ENCODE results near the gene ZNF653. TPM values are rescaled to one million over a fixed set of nuclear protein-coding genes. Genes with fewer than 3 reads are reported as not detected.
A peak's percentile ranks its signal among the peaks of the same experiment; 100 is the strongest.
"Not testable (repeated sequence)": the region's sequence is repeated elsewhere in the genome, so short reads cannot be mapped to it uniquely, and the experiment has no call there.

Gene ZNF653
- total RNA-seq, 1 donor from 2014 or later, result 16.5 TPM

DNA sequence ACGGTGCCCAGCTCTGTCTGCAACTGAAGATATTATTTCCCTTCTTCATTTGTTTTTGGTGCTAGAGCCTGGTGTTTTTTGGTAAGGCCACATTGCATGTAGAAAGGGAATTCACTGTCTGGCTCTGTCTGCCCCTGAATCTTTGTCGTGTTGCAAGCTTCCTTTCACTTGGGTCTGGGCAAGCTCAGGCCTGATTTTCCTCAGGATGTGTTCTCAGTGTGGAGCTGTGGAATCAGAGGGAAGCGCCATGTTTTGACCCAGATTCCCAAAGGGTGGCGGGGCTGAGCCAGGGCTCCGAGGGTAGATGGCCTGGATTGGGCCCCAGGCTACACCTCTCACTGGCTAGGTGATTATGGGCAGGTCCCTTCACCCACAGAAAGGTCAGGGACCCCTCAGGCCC is 61.6 kb downstream of the ZNF653 start:
- H3K27me3 Mint-ChIP-seq (ENCODE audit: low read depth), result no peaks in the 10 kb centered on the region
- H3K36me3 Mint-ChIP-seq, result peaks cover 16% of the 10 kb centered on the region
- H3K9me3 Mint-ChIP-seq, result no peaks in the 10 kb centered on the region
- TF ChIP-seq, protein P1, sequence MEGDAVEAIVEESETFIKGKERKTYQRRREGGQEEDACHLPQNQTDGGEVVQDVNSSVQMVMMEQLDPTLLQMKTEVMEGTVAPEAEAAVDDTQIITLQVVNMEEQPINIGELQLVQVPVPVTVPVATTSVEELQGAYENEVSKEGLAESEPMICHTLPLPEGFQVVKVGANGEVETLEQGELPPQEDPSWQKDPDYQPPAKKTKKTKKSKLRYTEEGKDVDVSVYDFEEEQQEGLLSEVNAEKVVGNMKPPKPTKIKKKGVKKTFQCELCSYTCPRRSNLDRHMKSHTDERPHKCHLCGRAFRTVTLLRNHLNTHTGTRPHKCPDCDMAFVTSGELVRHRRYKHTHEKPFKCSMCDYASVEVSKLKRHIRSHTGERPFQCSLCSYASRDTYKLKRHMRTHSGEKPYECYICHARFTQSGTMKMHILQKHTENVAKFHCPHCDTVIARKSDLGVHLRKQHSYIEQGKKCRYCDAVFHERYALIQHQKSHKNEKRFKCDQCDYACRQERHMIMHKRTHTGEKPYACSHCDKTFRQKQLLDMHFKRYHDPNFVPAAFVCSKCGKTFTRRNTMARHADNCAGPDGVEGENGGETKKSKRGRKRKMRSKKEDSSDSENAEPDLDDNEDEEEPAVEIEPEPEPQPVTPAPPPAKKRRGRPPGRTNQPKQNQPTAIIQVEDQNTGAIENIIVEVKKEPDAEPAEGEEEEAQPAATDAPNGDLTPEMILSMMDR (IDR thresholded peaks at IDR 0.05; ENCODE audit: unreplicated experiment), result no peak
- no peak overlapping the region for H3K4me3 Mint-ChIP-seq
- DNase-seq (ENCODE audit: low spot score in 2 of 2, unreplicated experiment in 2 of 2), result no peak
- no peak overlapping the region for H3K27ac Mint-ChIP-seq
- no peaks in the 10 kb centered on the region for H3K4me1 Mint-ChIP-seq

DNA sequence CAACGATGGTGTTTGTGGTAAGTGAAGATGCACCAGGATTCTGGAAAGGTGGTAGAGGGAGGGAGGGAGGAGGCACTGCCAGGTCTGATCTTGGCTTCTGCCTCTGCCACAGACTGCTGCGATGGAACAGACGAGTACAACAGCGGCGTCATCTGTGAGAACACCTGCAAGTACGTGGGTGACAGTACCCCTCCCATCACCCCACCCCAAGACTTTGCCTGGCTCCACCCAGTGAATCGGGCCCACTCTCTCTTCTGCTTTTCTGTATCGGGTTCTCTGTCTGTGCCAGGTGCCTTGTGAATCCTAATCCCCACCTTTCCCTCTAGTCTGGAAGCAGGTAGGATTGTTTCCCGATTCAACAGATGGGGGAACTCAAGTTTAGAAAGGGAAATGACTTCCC is 67.7 kb downstream of the ZNF653 start:
- peak overlapping the region; percentile 95 for H3K4me3 Mint-ChIP-seq
- TF ChIP-seq, protein P1 (IDR thresholded peaks at IDR 0.05; ENCODE audit: unreplicated experiment), result no peak
- H3K27ac Mint-ChIP-seq, result no peak overlapping the region
- no peak for DNase-seq (ENCODE audit: low spot score in 2 of 2, unreplicated experiment in 2 of 2)
- peaks cover 22% of the 10 kb centered on the region for H3K4me1 Mint-ChIP-seq
- no peaks in the 10 kb centered on the region for H3K9me3 Mint-ChIP-seq
- no peaks in the 10 kb centered on the region for H3K27me3 Mint-ChIP-seq (ENCODE audit: low read depth)
- peaks cover 20% of the 10 kb centered on the region for H3K36me3 Mint-ChIP-seq

DNA sequence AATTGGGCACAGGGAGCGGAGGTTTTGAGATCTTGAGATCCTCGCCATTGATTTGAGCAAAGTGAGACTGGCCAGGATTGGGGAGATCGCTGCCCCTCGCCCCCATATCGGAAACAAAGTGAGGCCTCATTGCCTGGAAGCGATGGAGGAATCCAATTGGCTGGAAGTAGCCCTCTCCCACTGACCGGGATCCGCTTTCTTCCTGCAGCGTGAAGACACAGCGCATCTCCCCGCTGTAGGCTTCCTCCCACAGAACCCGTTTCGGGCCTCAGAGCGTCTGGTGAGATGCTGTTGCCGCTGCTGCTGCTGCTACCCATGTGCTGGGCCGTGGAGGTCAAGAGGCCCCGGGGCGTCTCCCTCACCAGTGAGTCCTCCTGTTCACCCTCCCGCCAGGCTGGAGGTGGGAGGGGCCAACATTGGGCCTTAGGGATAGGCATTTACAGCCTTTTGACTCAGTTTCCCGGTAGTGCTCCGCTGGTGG is 69.8 kb downstream of the ZNF653 start:
- TF ChIP-seq, protein P1 (IDR thresholded peaks at IDR 0.05; ENCODE audit: unreplicated experiment), result no peak
- DNase-seq (ENCODE audit: low spot score in 2 of 2, unreplicated experiment in 2 of 2), result no peak
- H3K27me3 Mint-ChIP-seq (ENCODE audit: low read depth), result no peaks in the 10 kb centered on the region
- peaks cover 10% of the 10 kb centered on the region for H3K36me3 Mint-ChIP-seq
- no peaks in the 10 kb centered on the region for H3K9me3 Mint-ChIP-seq
- peaks cover 22% of the 10 kb centered on the region for H3K4me1 Mint-ChIP-seq
- H3K4me3 Mint-ChIP-seq, result peak overlapping the region; percentile 95
- peak overlapping the region; percentile 99 for H3K27ac Mint-ChIP-seq

DNA sequence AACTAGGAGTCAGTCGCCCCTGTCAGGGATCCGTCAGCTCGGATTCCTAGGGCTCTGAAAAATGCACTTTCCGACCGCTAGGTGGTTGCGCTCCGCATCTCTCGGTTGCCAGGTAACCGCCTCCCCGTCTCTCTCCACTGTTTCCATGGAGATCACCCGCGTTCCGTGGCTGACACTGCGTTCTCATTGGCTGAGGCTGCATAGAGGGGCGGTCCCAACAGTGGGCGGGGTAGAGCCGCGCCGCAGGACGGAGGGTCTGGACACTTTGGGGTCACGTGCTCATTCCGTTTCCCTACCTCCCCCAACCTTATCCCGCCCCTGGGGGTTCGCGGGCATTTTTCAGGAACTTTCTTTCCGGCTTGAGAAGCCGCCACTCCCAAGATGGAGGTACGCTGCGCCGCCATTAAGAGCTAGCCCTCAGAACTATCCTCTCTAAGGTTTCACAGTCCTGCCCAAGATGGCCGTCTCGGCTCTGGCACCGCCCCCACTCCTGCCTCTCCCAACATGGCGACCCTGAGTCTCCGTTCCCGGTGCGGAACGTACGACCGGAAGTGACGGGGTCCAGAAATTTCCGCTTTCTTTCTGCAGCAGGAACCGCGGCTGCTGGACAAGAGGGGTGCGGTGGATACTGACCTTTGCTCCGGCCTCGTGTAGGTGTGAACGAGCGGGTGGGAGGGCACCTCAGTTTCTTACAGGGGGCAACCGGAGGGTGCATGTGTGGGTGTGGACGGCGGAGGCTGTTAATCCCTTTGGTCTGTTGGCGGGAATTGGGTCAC is 70.4 kb downstream of the ZNF653 start, which contains the start of the genes ODAD3 and PRKCSH:
ODAD3 (minus strand) TSS at position 65 of the 776 bp plus-strand sequence. CDS start 105 bp downstream, outside the sequence.
PRKCSH (plus strand) TSS at position 579 of the 776 bp plus-strand sequence. CDS start 483 bp downstream, outside the sequence.
- no peaks in the 10 kb centered on the region for H3K9me3 Mint-ChIP-seq
- peaks cover 22% of the 10 kb centered on the region for H3K4me1 Mint-ChIP-seq
- H3K27ac Mint-ChIP-seq, result peak within 1 kb of the TSS; percentile 99
- TF ChIP-seq, protein P1 (IDR thresholded peaks at IDR 0.05; ENCODE audit: unreplicated experiment), result peak; percentile 96
- H3K4me3 Mint-ChIP-seq, result peak within 1 kb of the TSS; percentile 95
- H3K36me3 Mint-ChIP-seq, result peaks cover 8% of the 10 kb centered on the region
- peak; percentile 98 to 99 for DNase-seq (ENCODE audit: low spot score in 2 of 2, unreplicated experiment in 2 of 2)
- no peaks in the 10 kb centered on the region for H3K27me3 Mint-ChIP-seq (ENCODE audit: low read depth)

DNA sequence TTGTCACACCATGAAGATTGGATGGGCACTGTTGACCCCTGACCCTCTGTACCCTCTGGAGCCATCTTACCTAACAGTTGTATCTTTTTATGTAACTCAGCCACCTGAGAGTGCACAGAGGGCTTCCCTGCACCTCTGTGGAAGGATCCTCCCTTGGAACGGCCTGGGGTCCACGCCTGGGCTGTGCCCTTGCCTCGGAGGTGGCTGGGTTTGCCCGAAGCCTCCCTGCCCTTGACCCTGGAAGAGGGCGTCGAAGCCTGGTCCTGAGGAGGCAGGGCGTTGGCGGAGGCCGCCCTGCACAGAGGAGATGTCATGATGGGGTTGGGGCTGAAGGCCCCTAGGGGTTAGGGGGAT is 71.0 kb downstream of the ZNF653 start:
- no peaks in the 10 kb centered on the region for H3K27me3 Mint-ChIP-seq (ENCODE audit: low read depth)
- peaks cover 22% of the 10 kb centered on the region for H3K4me1 Mint-ChIP-seq
- peak overlapping the region; percentile 95 for H3K4me3 Mint-ChIP-seq
- TF ChIP-seq, protein P1 (IDR thresholded peaks at IDR 0.05; ENCODE audit: unreplicated experiment), result no peak
- no peaks in the 10 kb centered on the region for H3K9me3 Mint-ChIP-seq
- DNase-seq (ENCODE audit: low spot score in 2 of 2, unreplicated experiment in 2 of 2), result no peak
- peak overlapping the region; percentile 99 for H3K27ac Mint-ChIP-seq
- peaks cover 8% of the 10 kb centered on the region for H3K36me3 Mint-ChIP-seq

DNA sequence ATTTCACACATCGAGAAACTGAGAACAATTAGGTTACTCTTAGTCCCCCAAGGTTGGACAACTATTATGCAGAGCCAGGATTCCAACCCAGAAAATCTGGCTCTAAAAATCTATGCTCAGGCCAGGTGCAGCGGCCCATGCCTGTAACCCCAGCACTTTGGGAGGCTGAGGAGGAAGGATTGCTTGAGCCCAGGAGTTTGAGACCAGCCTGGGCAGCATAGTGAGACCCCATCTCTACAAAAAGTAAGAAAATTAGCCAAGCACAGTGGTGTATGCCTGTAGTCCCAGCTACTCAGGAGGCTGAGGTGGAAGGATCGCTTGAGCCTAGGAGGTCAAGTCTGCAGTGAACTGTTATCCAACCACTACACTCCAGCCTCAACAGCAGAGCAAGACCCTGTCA is 72.1 kb downstream of the ZNF653 start:
- not testable (repeated sequence) for DNase-seq (ENCODE audit: low spot score in 2 of 2, unreplicated experiment in 2 of 2); H3K27ac Mint-ChIP-seq; H3K9me3 Mint-ChIP-seq; H3K36me3 Mint-ChIP-seq; H3K27me3 Mint-ChIP-seq (ENCODE audit: low read depth); H3K4me3 Mint-ChIP-seq
- H3K4me1 Mint-ChIP-seq, result peaks cover 22% of the 10 kb centered on the region
